Panc1 (cell line): Measurements from ENCODE around the gene PIGK.

Experiments used
- CTCF ChIP-seq: fragments of 450-650 bp; IDR thresholded peaks from 2 replicates; pipeline ENCODE4 v1.5.1; 2017; ENCODE audit warnings: mild to moderate bottlenecking
- POLR2AphosphoS5 ChIP-seq: IDR thresholded peaks from 2 replicates; pipeline ENCODE4 v1.6.1; 2012; ENCODE audit warnings: mild to moderate bottlenecking, low read depth, low read length, moderate library complexity
- TCF7L2 ChIP-seq: IDR thresholded peaks from 2 replicates; pipeline ENCODE4 v1.6.1; 2011; ENCODE audit warnings: mild to moderate bottlenecking, low read depth, low read length, inconsistent platforms

- no peak for TF ChIP-seq CTCF
- no peak for TF ChIP-seq POLR2AphosphoS5
- TF ChIP-seq TCF7L2 = no peak
Observed at GRCh38 chr1:77047978-77048614, 171.1 kb downstream of the PIGK start.
